Trophoblast cell (in vitro differentiated cells and primary cell): Measurements from ENCODE around the gene COLEC11.
"Not testable (repeated sequence)": the region's sequence is repeated elsewhere in the genome, so short reads cannot be mapped to it uniquely, and the experiment has no call there.

Experiments
- DNase-seq, 2 donors: peaks; one replicate each; pipeline ENCODE4 v3.0.0-alpha.2; 2016
- H2AFZ ChIP-seq: 2 replicates; pipeline ENCODE4 v1.6.1; 2013; ENCODE audit warnings: low read length, moderate library complexity, mild to moderate bottlenecking; ENCODE audit not compliant: insufficient read depth, poor library complexity
- H2AK5ac ChIP-seq: 2 replicates; pipeline ENCODE4 v1.6.1; 2013; ENCODE audit warnings: mild to moderate bottlenecking, low read length
- H2BK120ac ChIP-seq: 2 replicates; pipeline ENCODE4 v1.6.1; 2013; ENCODE audit warnings: low read length, mild to moderate bottlenecking, moderate library complexity; ENCODE audit not compliant: insufficient read depth, poor library complexity
- H2BK12ac ChIP-seq: 2 replicates; pipeline ENCODE4 v1.6.1; 2013; ENCODE audit warnings: mild to moderate bottlenecking, low read length, moderate library complexity
- H2BK5ac ChIP-seq: 2 replicates; pipeline ENCODE4 v1.6.1; 2013; ENCODE audit warnings: low read length, low read depth, moderate library complexity, mild to moderate bottlenecking; ENCODE audit not compliant: poor library complexity
- H3K14ac ChIP-seq: 2 replicates; pipeline ENCODE4 v1.6.1; 2013; ENCODE audit warnings: mild to moderate bottlenecking, low read length
- H3K18ac ChIP-seq: 2 replicates; pipeline ENCODE4 v1.6.1; 2013; ENCODE audit warnings: mild to moderate bottlenecking, low read length
- H3K23ac ChIP-seq: 2 replicates; pipeline ENCODE4 v1.6.1; 2013; ENCODE audit warnings: low read length
- H3K27ac ChIP-seq: 2 replicates; pipeline ENCODE4 v1.5.1; 2013; ENCODE audit warnings: low read depth, mild to moderate bottlenecking, inconsistent platforms, low read length, moderate library complexity
- H3K27me3 ChIP-seq: 2 replicates; pipeline ENCODE4 v1.6.1; 2013; ENCODE audit warnings: inconsistent platforms, mild to moderate bottlenecking, low read length, moderate library complexity; ENCODE audit not compliant: insufficient read depth
- H3K36me3 ChIP-seq, 2 experiments: 1 replicate in 1 of 2; 2 replicates in 1 of 2; pipeline ENCODE4 v1.6.1; 2013; ENCODE audit warnings: low read length in 2 of 2, mild to moderate bottlenecking in 2 of 2, moderate library complexity in 1 of 2; ENCODE audit not compliant: insufficient read depth in 2 of 2, control insufficient read depth in 1 of 2
- H3K4ac ChIP-seq: 2 replicates; pipeline ENCODE4 v1.6.1; 2013; ENCODE audit warnings: low read depth, mild to moderate bottlenecking, low read length, moderate library complexity
- H3K4me1 ChIP-seq, 2 experiments: 1 replicate in 1 of 2; 2 replicates in 1 of 2; pipeline ENCODE4 v1.6.1; 2013; ENCODE audit warnings: low read length in 2 of 2, mild to moderate bottlenecking in 2 of 2, moderate library complexity in 1 of 2; ENCODE audit not compliant: insufficient read depth in 2 of 2, control insufficient read depth in 1 of 2
- H3K4me2 ChIP-seq: 2 replicates; pipeline ENCODE4 v1.6.1; 2013; ENCODE audit warnings: inconsistent platforms, mild to moderate bottlenecking, low read length, moderate library complexity
- H3K4me3 ChIP-seq: 2 replicates; pipeline ENCODE4 v1.5.1; 2013; ENCODE audit warnings: mild to moderate bottlenecking, low read depth, low read length, inconsistent platforms
- H3K79me1 ChIP-seq: one replicate; pipeline ENCODE4 v1.6.1; 2013; ENCODE audit warnings: low read length
- H3K79me2 ChIP-seq: 2 replicates; pipeline ENCODE4 v1.6.1; 2013; ENCODE audit warnings: low read length, mild to moderate bottlenecking; ENCODE audit not compliant: control insufficient read depth, insufficient read depth, poor library complexity
- H3K9ac ChIP-seq: 2 replicates; pipeline ENCODE4 v1.6.1; 2013; ENCODE audit warnings: mild to moderate bottlenecking, low read length
- H3K9me3 ChIP-seq: 2 replicates; pipeline ENCODE4 v1.6.1; 2013; ENCODE audit warnings: low read depth, mild to moderate bottlenecking, control low read depth, inconsistent platforms, low read length; ENCODE audit not compliant: insufficient read depth
- H4K12ac ChIP-seq: 2 replicates; pipeline ENCODE4 v1.6.1; 2013; ENCODE audit warnings: low read depth, mild to moderate bottlenecking, low read length, moderate library complexity
- H4K8ac ChIP-seq: 2 replicates; pipeline ENCODE4 v1.6.1; 2013; ENCODE audit warnings: low read depth, mild to moderate bottlenecking, low read length, moderate library complexity
- H4K91ac ChIP-seq: one replicate; pipeline ENCODE4 v1.6.1; 2013; ENCODE audit warnings: low read depth, mild to moderate bottlenecking, low read length, moderate library complexity
- WGBS: extraction: QIAGEN DNeasy Blood & Tissue Kit; methylation state at CpG from one replicate; pipeline ENCODE4 v1.1.7; 2013; ENCODE audit warnings: missing lambda C conversion rate; ENCODE audit not compliant: insufficient read length, insufficient coverage; ENCODE audit errors: extremely low coverage; 5-methylcytosine and 5-hydroxymethylcytosine counted together

COLEC11 gene

DNA sequence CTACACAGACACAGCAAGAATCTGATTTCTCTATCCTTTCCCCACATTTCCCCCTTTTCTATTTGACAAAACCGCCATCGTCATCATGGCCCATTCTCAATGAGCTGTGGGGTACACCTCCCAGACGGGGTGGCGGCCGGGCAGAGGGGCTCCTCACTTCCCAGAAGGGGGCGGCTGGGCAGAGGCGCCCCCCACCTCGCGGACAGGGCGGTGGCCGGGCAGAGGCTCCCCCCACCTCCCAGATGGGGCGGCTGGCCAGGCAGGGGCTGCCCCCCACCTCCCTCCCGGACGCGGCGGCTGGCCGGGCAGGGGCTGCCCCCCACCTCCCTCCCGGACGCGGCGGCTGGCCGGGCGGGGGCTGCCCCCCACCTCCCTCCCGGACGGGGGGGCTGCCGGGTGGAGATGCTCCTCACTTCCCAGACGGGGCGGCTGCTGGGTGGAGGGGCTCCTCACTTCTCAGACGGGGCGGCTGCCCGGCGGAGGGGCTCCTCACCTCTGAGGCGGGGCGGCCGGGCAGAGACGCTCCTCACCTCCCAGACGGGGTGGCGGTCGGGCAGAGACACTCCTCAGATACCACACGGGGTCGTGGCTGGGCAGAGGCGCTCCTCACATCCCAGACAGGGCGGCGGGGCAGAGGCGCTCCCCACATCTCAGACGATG is 20.8 kb downstream of the COLEC11 start:
- not testable (repeated sequence) for DNase-seq, H3K79me2 ChIP-seq, H3K18ac ChIP-seq, H3K4me3 ChIP-seq, H3K27ac ChIP-seq, H3K23ac ChIP-seq, H2BK120ac ChIP-seq, H3K27me3 ChIP-seq, H2AK5ac ChIP-seq, H2BK12ac ChIP-seq, H3K4ac ChIP-seq, H2AFZ ChIP-seq, H3K4me1 ChIP-seq, H4K8ac ChIP-seq, H4K12ac ChIP-seq, H3K14ac ChIP-seq, H3K79me1 ChIP-seq, H2BK5ac ChIP-seq, H3K36me3 ChIP-seq, H4K91ac ChIP-seq, H3K9ac ChIP-seq, H3K4me2 ChIP-seq
- peaks cover 11% of the 10 kb centered on the region for H3K9me3 ChIP-seq
- no CpG with 5 or more reads among the region's 46 CpGs for WGBS

DNA sequence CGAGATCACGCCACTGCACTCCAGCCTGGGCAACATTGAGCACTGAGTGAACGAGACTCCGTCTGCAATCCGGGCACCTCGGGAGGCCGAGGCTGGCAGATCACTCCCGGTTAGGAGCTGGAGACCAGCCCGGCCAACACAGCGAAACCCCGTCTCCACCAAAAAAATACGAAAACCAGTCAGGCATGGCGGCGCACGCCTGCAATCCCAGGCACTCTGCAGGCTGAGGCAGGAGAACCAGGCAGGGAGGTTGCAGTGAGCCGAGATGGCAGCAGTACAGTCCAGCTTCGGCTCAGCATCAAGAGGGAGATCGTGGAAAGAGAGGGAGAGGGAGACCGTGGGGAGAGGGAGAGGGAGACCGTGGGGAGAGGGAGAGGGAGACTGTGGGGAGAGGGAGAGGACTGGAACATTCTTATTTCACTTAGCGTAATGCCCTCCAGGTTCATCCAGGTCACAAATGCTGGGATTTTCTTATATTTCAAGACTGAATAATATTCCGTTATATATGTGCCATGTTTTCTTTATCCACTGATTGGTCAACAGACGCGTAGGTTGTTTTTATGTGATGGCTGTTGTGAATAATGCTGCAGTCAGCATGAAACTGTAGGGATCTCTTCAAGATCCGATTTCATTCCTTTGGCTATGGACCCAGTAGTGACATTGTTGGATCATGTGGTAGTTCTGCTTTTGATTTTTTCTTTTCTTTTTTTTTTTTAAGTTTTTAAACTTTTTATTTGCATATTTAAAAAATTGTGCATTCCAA is 21.7 kb downstream of the COLEC11 start:
- not testable (repeated sequence) for H4K91ac ChIP-seq, H3K23ac ChIP-seq, H3K36me3 ChIP-seq, H3K4ac ChIP-seq, H3K4me1 ChIP-seq, H2BK120ac ChIP-seq, H2BK5ac ChIP-seq, H3K27ac ChIP-seq, H3K27me3 ChIP-seq, H2AFZ ChIP-seq, H2BK12ac ChIP-seq, H4K12ac ChIP-seq, H3K4me2 ChIP-seq, H3K79me1 ChIP-seq, DNase-seq, H4K8ac ChIP-seq, H3K4me3 ChIP-seq, H2AK5ac ChIP-seq, H3K18ac ChIP-seq, H3K9ac ChIP-seq, H3K79me2 ChIP-seq, H3K14ac ChIP-seq
- peaks cover 11% of the 10 kb centered on the region for H3K9me3 ChIP-seq
- WGBS = no CpG with 5 or more reads among the region's 25 CpGs

DNA sequence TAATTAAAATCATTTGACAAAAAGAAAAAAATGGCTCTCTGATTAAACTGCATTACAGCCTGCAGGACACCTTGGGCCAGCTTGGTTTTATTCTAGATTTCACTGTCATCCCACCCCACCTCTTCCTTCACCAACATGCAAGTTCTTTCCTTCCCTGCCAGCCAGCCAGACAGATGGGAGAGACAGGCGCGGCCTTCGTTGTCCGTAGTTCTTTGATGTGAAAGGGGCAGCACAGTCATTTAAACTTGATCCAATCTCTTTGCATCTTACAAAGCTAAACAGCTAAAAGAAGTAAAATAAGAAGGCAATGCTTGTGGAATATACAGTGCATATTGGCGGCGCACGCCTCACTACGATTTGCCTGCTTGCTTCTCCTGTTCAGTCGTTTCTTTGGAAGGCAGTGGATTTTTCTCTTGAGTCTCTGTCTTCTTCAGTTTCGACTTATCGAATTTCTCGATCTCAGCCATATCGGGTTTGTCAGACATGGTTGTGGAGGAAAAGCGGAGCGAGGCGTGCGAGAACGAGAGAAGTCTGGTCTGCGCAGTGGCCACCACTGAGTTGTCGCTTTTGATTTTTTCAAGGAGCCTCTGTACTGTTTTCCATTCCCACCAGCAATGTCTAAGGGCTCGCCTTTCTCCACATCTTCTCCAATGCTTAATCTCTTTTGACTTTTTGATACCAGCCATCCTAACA is 22.4 kb downstream of the COLEC11 start:
- Histone ChIP-seq H3K4ac (no peak overlapping the region), H3K79me2 (no peaks in the 10 kb centered on the region), H3K9me3 (peaks cover 11% of the 10 kb centered on the region), H3K4me1 (no peaks in the 10 kb centered on the region), H4K12ac (no peak overlapping the region), H3K27ac (no peak overlapping the region), H3K18ac (no peak overlapping the region), H3K27me3 (no peaks in the 10 kb centered on the region), H3K4me2 (no peak overlapping the region), H4K8ac (no peak overlapping the region), H2AK5ac (no peak overlapping the region), H2BK120ac (no peak overlapping the region), H2BK5ac (no peak overlapping the region), H4K91ac (no peak overlapping the region), H3K4me3 (no peak overlapping the region), H3K9ac (no peak overlapping the region), H3K23ac (no peak overlapping the region), H2BK12ac (no peak overlapping the region), H3K79me1 (no peaks in the 10 kb centered on the region), H3K36me3 (no peaks in the 10 kb centered on the region), H3K14ac (no peak overlapping the region), H2AFZ (no peak overlapping the region)
- no peak for DNase-seq
- no CpG with 5 or more reads among the region's 21 CpGs for WGBS

DNA sequence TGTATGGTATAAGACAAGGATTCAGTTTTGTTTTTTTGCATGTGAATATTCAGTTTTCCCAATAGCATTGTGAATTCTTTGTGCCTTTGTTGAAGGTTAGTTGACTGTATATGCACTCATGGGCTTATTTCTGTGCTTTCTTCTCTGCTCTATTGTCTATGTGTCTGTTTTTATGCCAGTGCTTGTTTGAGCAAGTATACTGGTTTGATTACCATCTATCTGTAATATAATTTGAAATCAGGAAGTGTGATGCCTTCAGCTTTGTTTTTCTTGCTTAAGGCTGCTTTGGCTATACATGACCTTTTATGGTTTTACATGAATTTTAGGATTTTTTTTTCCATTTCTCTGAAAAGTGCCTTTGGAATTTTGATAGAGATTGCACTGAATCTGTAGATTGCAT is 23.5 kb downstream of the COLEC11 start:
- Histone ChIP-seq H3K18ac (no peak overlapping the region), H3K14ac (no peak overlapping the region), H3K4me2 (no peak overlapping the region), H2AK5ac (no peak overlapping the region), H4K91ac (no peak overlapping the region), H3K4me1 (no peaks in the 10 kb centered on the region), H3K9me3 (peaks cover 7% of the 10 kb centered on the region), H3K79me1 (no peaks in the 10 kb centered on the region), H3K27me3 (no peaks in the 10 kb centered on the region), H2BK5ac (no peak overlapping the region), H3K23ac (no peak overlapping the region), H4K8ac (no peak overlapping the region), H2BK12ac (no peak overlapping the region), H3K27ac (no peak overlapping the region), H2BK120ac (no peak overlapping the region), H3K79me2 (no peaks in the 10 kb centered on the region), H3K9ac (no peak overlapping the region), H2AFZ (no peak overlapping the region), H3K36me3 (no peaks in the 10 kb centered on the region), H3K4me3 (no peak overlapping the region), H4K12ac (no peak overlapping the region), H3K4ac (no peak overlapping the region)
- no peak for DNase-seq
